HL-60 (cell line): Measurements from ENCODE around the gene LSAMP.

Source experiments
- DNase-seq, 2 experiments: peaks; one replicate each; pipeline ENCODE4 v3.0.0-alpha.2; 2010 to 2020; ENCODE audit warnings: low read depth in 1 of 2, low spot score in 1 of 2
- H3K27ac ChIP-seq: fragments of 250-450 bp; sonication (Bioruptor Pico); replicated peaks from 2 replicates; pipeline ENCODE4 v1.5.1; 2020; ENCODE audit warnings: mild to moderate bottlenecking, moderate library complexity
- H3K27me3 ChIP-seq: fragments of 250-450 bp; sonication (Bioruptor Pico); 2 replicates; pipeline ENCODE4 v1.5.1; 2021; ENCODE audit warnings: mild to moderate bottlenecking, moderate library complexity; ENCODE audit not compliant: insufficient read depth, poor library complexity, severe bottlenecking
- H3K4me3 ChIP-seq: replicated peaks from 2 replicates; pipeline ENCODE4 v1.5.1; 2011; ENCODE audit warnings: mild to moderate bottlenecking, control low read depth, low read length; ENCODE audit not compliant: insufficient read depth
- GABPA ChIP-seq: IDR thresholded peaks from 2 replicates; pipeline ENCODE4 v1.6.1; 2012; ENCODE audit warnings: low read depth
- POLR2AphosphoS5 ChIP-seq: IDR thresholded peaks from 2 replicates; pipeline ENCODE4 v1.6.1; 2012; ENCODE audit warnings: low read depth
- SPI1 ChIP-seq: IDR thresholded peaks from 2 replicates; pipeline ENCODE4 v1.6.1; 2012; ENCODE audit warnings: low read depth, mild to moderate bottlenecking, borderline replicate concordance
- TF ChIP-seq, protein P1 (sequence below): IDR thresholded peaks from one replicate; pipeline ENCODE4 v1.5.1; 2011; ENCODE audit warnings: low read length, control low read depth, inconsistent platforms; ENCODE audit not compliant: insufficient read depth
- TF ChIP-seq, protein P2 (sequence below): IDR thresholded peaks from 2 replicates; pipeline ENCODE4 v1.6.1; 2012; ENCODE audit warnings: low read depth; ENCODE audit not compliant: insufficient replicate concordance

Gene LSAMP

DNA sequence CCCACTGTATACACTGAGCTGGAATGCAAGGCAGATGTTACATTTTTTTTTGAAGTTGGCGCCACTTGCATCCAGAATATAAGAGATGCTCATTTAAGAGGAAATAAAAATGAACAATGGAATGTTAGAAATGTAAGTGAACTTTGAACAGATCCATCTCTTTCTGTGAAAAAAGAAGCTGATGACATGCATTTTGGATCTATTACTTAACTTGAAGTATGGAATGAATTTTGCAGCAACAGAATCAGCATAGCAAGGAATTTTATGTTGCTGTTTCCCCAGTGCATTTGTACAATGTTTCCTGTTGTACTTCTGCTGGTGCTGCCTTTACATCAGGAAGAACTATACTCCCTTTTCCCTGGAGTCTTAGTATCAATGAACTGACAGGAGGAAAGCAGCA lies 178.2 kb downstream of the LSAMP start:
- DNase-seq = no peak
- Histone ChIP-seq H3K27ac (no peak overlapping the region), H3K27me3 (no peaks in the 10 kb centered on the region), H3K4me3 (no peak overlapping the region)
- no peak for TF ChIP-seq POLR2AphosphoS5
- no peak for TF ChIP-seq GABPA

DNA sequence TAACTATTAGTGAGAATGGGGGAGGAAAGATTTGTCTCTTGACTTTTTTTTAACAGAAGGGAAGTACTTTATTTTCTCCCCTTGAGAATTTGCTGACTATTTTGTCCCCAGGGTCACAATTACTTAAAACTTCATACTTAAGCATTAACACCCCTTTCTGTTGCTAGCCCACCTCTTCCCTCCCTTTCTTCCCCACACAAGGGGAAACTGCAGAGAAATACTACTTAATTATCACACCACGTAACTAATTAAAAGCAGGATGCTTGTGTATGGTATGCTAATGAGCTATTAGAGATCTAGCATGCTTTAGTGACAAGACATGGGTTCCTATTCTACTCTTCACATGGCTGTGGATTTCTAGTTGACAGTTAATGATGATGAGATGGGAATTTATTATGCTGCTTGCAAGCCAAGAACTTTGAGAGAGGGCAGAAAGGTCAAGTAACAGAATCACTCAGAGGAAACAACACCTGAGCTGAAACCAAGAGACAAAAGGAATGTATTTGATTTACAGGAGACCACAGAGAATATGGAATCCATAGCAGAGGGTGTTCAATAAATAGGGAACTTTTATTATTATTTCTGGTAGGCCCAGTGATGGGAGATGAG lies 179.2 kb downstream of the LSAMP start:
- no peak for TF ChIP-seq GABPA
- TF ChIP-seq, protein P1, sequence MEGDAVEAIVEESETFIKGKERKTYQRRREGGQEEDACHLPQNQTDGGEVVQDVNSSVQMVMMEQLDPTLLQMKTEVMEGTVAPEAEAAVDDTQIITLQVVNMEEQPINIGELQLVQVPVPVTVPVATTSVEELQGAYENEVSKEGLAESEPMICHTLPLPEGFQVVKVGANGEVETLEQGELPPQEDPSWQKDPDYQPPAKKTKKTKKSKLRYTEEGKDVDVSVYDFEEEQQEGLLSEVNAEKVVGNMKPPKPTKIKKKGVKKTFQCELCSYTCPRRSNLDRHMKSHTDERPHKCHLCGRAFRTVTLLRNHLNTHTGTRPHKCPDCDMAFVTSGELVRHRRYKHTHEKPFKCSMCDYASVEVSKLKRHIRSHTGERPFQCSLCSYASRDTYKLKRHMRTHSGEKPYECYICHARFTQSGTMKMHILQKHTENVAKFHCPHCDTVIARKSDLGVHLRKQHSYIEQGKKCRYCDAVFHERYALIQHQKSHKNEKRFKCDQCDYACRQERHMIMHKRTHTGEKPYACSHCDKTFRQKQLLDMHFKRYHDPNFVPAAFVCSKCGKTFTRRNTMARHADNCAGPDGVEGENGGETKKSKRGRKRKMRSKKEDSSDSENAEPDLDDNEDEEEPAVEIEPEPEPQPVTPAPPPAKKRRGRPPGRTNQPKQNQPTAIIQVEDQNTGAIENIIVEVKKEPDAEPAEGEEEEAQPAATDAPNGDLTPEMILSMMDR = no peak
- no peak for TF ChIP-seq POLR2AphosphoS5
- TF ChIP-seq, protein P2, sequence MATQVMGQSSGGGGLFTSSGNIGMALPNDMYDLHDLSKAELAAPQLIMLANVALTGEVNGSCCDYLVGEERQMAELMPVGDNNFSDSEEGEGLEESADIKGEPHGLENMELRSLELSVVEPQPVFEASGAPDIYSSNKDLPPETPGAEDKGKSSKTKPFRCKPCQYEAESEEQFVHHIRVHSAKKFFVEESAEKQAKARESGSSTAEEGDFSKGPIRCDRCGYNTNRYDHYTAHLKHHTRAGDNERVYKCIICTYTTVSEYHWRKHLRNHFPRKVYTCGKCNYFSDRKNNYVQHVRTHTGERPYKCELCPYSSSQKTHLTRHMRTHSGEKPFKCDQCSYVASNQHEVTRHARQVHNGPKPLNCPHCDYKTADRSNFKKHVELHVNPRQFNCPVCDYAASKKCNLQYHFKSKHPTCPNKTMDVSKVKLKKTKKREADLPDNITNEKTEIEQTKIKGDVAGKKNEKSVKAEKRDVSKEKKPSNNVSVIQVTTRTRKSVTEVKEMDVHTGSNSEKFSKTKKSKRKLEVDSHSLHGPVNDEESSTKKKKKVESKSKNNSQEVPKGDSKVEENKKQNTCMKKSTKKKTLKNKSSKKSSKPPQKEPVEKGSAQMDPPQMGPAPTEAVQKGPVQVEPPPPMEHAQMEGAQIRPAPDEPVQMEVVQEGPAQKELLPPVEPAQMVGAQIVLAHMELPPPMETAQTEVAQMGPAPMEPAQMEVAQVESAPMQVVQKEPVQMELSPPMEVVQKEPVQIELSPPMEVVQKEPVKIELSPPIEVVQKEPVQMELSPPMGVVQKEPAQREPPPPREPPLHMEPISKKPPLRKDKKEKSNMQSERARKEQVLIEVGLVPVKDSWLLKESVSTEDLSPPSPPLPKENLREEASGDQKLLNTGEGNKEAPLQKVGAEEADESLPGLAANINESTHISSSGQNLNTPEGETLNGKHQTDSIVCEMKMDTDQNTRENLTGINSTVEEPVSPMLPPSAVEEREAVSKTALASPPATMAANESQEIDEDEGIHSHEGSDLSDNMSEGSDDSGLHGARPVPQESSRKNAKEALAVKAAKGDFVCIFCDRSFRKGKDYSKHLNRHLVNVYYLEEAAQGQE = no peak
- TF ChIP-seq SPI1 = no peak
- H3K4me3 ChIP-seq = no peak overlapping the region
- no peak overlapping the region for H3K27ac ChIP-seq
- DNase-seq = no peak
- no peaks in the 10 kb centered on the region for H3K27me3 ChIP-seq

DNA sequence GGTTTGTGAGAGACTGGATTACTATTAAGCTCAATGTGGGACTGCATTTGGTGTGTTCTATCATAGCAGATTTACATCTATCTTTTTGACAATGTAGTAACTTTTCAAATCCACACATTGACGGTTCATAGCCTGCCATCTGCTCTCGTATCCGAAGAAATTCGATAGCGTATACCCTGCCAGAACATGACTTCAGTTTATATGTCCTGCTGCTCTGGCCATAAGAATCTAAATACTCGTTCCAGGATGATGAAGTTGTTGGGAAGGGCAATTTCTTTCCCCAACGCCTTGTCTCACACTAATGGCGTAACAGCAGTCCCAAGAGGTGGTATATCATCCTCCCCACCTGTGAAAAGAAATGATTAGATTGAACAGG lies 180.0 kb downstream of the LSAMP start:
- Histone ChIP-seq H3K4me3 (no peak overlapping the region), H3K27ac (no peak overlapping the region), H3K27me3 (no peaks in the 10 kb centered on the region)
- no peak for TF ChIP-seq POLR2AphosphoS5
- no peak for TF ChIP-seq SPI1
- TF ChIP-seq GABPA = no peak
- TF ChIP-seq, protein P2 = no peak
- TF ChIP-seq, protein P1 = no peak
- no peak for DNase-seq

DNA sequence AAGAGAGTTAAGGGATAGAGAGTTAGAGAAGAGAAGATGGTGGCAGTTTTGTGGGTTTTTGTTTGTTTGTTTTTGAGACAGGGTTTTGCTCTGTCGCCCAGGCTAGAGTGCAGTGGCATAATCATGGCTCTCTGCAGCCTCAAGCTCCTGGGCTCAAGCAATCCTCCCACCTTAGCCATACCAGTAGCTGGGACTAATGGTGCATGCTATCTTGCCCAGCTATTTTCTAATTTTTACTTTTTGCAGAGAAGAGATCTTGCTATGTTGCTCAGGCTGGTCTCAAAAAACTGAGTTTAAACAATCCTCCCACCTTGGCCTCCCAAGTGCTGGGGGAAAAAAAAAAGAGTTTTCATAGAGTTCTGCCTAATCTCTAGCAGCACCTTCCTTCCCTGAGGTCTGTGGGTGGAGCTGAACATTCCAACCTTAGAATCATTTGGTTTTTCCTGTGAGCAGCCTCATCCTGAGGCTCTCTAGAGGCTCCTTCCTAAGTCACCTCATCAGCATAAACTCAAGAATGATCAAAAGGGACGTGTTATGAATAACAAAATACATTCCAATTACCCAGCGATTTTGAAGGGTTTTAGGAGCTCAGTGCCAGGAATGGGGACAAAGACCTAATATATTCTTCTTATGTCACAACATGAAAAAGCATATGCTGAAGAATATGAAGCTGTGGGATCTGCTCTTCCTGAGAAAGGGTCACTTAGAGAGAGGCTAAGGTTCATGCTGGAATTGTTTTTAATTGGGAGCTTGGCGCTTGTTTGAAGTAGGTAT lies 180.6 kb downstream of the LSAMP start:
- Histone ChIP-seq H3K27me3 (no peaks in the 10 kb centered on the region), H3K4me3 (no peak overlapping the region), H3K27ac (no peak overlapping the region)
- TF ChIP-seq, protein P2 = no peak
- no peak for TF ChIP-seq POLR2AphosphoS5
- no peak for TF ChIP-seq GABPA
- TF ChIP-seq, protein P1 = no peak
- no peak for TF ChIP-seq SPI1
- DNase-seq = no peak
